Measurements from ENCODE around the gene EFL1.

DNA sequence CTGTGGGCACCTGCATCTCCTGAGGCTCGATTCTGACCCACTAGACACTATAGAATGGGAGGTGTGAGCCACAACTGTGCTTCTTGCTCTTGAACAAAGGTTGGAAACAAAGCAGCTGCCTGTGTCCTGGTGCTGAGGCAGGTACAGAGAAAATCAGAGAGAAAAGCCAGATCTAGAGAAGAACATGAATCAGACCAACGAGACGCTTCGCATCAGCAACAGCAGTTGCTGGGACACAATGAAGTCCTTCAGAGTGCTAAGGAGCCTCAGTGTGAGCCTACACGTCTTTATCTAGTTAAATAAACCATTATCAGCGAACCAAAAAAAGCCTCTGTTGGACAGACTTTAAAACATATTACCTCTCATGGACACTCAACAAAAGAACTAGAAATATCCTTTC lies 130.4 kb downstream of the EFL1 start:
- TF ChIP-seq, protein P1, sequence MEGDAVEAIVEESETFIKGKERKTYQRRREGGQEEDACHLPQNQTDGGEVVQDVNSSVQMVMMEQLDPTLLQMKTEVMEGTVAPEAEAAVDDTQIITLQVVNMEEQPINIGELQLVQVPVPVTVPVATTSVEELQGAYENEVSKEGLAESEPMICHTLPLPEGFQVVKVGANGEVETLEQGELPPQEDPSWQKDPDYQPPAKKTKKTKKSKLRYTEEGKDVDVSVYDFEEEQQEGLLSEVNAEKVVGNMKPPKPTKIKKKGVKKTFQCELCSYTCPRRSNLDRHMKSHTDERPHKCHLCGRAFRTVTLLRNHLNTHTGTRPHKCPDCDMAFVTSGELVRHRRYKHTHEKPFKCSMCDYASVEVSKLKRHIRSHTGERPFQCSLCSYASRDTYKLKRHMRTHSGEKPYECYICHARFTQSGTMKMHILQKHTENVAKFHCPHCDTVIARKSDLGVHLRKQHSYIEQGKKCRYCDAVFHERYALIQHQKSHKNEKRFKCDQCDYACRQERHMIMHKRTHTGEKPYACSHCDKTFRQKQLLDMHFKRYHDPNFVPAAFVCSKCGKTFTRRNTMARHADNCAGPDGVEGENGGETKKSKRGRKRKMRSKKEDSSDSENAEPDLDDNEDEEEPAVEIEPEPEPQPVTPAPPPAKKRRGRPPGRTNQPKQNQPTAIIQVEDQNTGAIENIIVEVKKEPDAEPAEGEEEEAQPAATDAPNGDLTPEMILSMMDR (IDR thresholded peaks at IDR 0.05), result no peak
- TF ChIP-seq POLR2A (IDR thresholded peaks at IDR 0.05) (no peak), POLR2AphosphoS5 (IDR thresholded peaks at IDR 0.05) (no peak)
